GM23248 (cell line): ENCODE data around the gene AIF1. TPM values are rescaled to one million over a fixed set of nuclear protein-coding genes. Genes with fewer than 3 reads are reported as not detected.

ENCODE experiments used
- DNase-seq: peaks from one replicate; pipeline ENCODE4 v3.0.0-alpha.2; 2015
- H2AFZ ChIP-seq: fragments of 200-600 bp; sonication (generic); 2 replicates; pipeline ENCODE4 v1.6.1; 2016; ENCODE audit warnings: antibody characterized with exemption
- H3F3A ChIP-seq: fragments of 200-600 bp; sonication (generic); 2 replicates; pipeline ENCODE4 v1.6.1; 2016; ENCODE audit warnings: mild to moderate bottlenecking, antibody characterized with exemption, mixed run types; ENCODE audit not compliant: insufficient read depth
- H3K27ac ChIP-seq: fragments of 200-600 bp; sonication (generic); 2 replicates; pipeline ENCODE4 v1.5.1; 2016; ENCODE audit warnings: mild to moderate bottlenecking
- H3K27me3 ChIP-seq: fragments of 200-600 bp; sonication (generic); replicated peaks from 2 replicates; pipeline ENCODE4 v1.6.1; 2016; ENCODE audit warnings: mild to moderate bottlenecking; ENCODE audit not compliant: insufficient read depth
- H3K36me3 ChIP-seq: fragments of 200-600 bp; sonication (generic); 2 replicates; pipeline ENCODE4 v1.6.1; 2016; ENCODE audit warnings: low read depth, mild to moderate bottlenecking
- H3K4me1 ChIP-seq: fragments of 200-600 bp; sonication (generic); 2 replicates; pipeline ENCODE4 v1.6.1; 2016; ENCODE audit warnings: mild to moderate bottlenecking; ENCODE audit not compliant: insufficient read depth
- H3K4me2 ChIP-seq: fragments of 200-600 bp; sonication (generic); one replicate; pipeline ENCODE4 v1.6.1; 2016; ENCODE audit warnings: mild to moderate bottlenecking; ENCODE audit not compliant: unreplicated experiment
- H3K4me3 ChIP-seq: fragments of 200-600 bp; sonication (generic); 2 replicates; pipeline ENCODE4 v1.5.1; 2016; ENCODE audit warnings: mild to moderate bottlenecking
- H3K79me2 ChIP-seq: fragments of 200-600 bp; sonication (generic); 2 replicates; pipeline ENCODE4 v1.6.1; 2016; ENCODE audit warnings: mild to moderate bottlenecking; ENCODE audit not compliant: insufficient read depth
- H3K9ac ChIP-seq: fragments of 200-600 bp; sonication (generic); 2 replicates; pipeline ENCODE4 v1.6.1; 2016; ENCODE audit warnings: mild to moderate bottlenecking
- H3K9me2 ChIP-seq: fragments of 200-600 bp; sonication (generic); 2 replicates; pipeline ENCODE4 v1.6.1; 2016; ENCODE audit warnings: mixed run types, mild to moderate bottlenecking, moderate library complexity; ENCODE audit not compliant: insufficient read depth
- H3K9me3 ChIP-seq: fragments of 200-600 bp; sonication (generic); one replicate; pipeline ENCODE4 v1.6.1; 2017; ENCODE audit warnings: low read depth
- H4K20me1 ChIP-seq: fragments of 200-600 bp; sonication (generic); 2 replicates; pipeline ENCODE4 v1.6.0; 2016; ENCODE audit not compliant: insufficient read depth
- EZH2 ChIP-seq: fragments of 200-600 bp; sonication (generic); IDR thresholded peaks from 2 replicates; pipeline ENCODE4 v1.6.1; 2018; ENCODE audit warnings: antibody characterized with exemption, mild to moderate bottlenecking; ENCODE audit not compliant: insufficient read depth, poor library complexity, severe bottlenecking
- EZH2phosphoT487 ChIP-seq: fragments of 200-600 bp; sonication (generic); IDR thresholded peaks from 2 replicates; pipeline ENCODE4 v1.6.1; 2018; ENCODE audit warnings: antibody characterized with exemption, moderate library complexity, mild to moderate bottlenecking, low read depth; ENCODE audit not compliant: insufficient read depth
- whole genome bisulfite sequencing, 2 experiments: methylation state at CpG; one replicate each; pipeline ENCODE4 v1.1.6; 2015 to 2017; ENCODE audit warnings: low lambda C conversion rate in 2 of 2, low coverage in 1 of 2; ENCODE audit errors: missing lambda C conversion rate in 2 of 2; 5-methylcytosine and 5-hydroxymethylcytosine counted together
- in situ Hi-C: fragments of 300-500 bp; cut with MboI; formaldehyde crosslinking; loops from 2 replicates; pipeline ENCODE4 v1.15.0; 2020
- polyA plus RNA-seq: library from polyadenylated mRNA; unstranded; fragments of >200 nt; fragmentation: Nextera tagmentation; extraction: Ambion mirVana; gene quantifications from 2 replicates; pipeline ENCODE4 v1.2.1, GENCODE V29; 2016
- total RNA-seq: library from RNA; depleted of rRNA; stranded (reverse); fragments of >200 nt; shearing (Covaris generic); gene quantifications from 2 replicates; pipeline ENCODE4 v1.2.3, GENCODE V29; 2014

AIF1 gene
- total and polyA plus RNA-seq, 2 experiments from 2014 or later, result not detected

DNA sequence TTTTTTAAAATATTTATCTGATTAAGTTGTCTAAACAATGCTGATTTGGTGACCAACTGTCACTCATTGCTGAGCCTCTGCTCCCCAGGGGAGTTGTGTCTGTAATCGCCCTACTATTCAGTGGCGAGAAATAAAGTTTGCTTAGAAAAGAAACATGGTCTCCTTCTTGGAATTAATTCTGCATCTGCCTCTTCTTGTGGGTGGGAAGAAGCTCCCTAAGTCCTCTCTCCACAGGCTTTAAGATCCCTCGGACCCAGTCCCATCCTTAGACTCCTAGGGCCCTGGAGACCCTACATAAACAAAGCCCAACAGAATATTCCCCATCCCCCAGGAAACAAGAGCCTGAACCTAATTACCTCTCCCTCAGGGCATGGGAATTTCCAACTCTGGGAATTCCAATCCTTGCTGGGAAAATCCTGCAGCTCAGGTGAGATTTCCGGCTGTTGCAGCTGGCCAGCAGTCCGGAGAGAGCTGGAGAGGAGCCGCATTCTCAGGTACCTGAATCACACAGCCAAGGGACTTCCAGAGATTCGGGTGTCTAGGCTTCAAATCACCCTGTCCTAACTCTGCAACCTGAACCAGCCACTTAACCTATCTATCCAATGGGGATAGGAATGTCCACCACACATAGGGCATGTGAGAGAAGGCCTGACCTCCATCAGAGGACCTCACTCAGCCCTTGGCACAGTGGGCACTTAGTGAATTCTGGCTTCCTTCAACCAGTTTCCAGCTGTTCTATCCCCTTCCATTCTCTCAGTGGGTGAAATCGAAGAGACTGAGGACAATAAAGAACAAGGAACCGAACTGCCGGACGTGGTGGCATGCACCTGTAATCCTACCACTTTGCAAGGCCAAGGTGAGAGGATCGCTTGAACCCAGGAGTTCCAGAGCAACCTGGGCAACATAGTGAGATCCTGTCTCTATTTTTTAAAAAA, 36.6 kb upstream of the AIF1 start:
- Histone ChIP-seq H3K36me3 (no peaks in the 10 kb centered on the region), H3K4me2 (no peak overlapping the region), H3K79me2 (no peaks in the 10 kb centered on the region), H3K4me3 (no peak overlapping the region), H3K27me3 (no peaks in the 10 kb centered on the region), H3K4me1 (peaks cover 4% of the 10 kb centered on the region; the same call in 1 of the 2 replicates), H2AFZ (no peak overlapping the region), H3K9me2 (no peaks in the 10 kb centered on the region), H3K9me3 (no peaks in the 10 kb centered on the region), H3K9ac (no peak overlapping the region), H3K27ac (no peak overlapping the region), H3F3A (no peaks in the 10 kb centered on the region), H4K20me1 (no peaks in the 10 kb centered on the region)
- no peak for DNase-seq
- in situ Hi-C loops, result no loop called here
- WGBS, 2 experiments, result 85% methylated on average over 12 of the region's 12 CpGs
- TF ChIP-seq EZH2 (no peak), EZH2phosphoT487 (no peak)

DNA sequence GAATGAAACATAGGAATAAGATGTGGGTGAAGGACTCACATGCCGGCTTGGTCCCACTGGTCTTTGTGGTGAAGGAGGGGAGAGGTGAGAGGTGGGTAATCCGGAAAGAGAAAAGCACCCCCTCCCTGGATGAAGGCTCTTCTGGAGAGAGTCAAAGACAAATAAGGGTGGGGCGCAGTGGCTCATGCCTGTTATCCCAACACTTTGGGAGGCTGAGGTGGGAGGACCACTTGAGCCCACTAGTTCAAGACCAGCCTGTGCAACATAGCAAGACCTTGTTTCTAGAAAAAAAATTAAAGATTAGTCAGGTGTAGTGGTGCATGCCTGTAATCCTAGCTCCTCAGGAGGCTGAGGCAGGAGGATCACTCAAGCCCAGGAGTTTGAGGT, 35.9 kb upstream of the AIF1 start:
- Histone ChIP-seq H2AFZ (no peak overlapping the region), H3K9ac (no peak overlapping the region), H3K9me3 (no peaks in the 10 kb centered on the region), H3K27me3 (no peaks in the 10 kb centered on the region), H4K20me1 (no peaks in the 10 kb centered on the region), H3K4me1 (peaks cover 4% of the 10 kb centered on the region; the same call in 1 of the 2 replicates), H3K4me3 (no peak overlapping the region), H3F3A (no peaks in the 10 kb centered on the region), H3K79me2 (no peaks in the 10 kb centered on the region), H3K9me2 (no peaks in the 10 kb centered on the region), H3K27ac (no peak overlapping the region), H3K4me2 (no peak overlapping the region), H3K36me3 (no peaks in the 10 kb centered on the region)
- no peak for DNase-seq
- in situ Hi-C loops, result no loop called here
- no peak for TF ChIP-seq EZH2phosphoT487
- no peak for TF ChIP-seq EZH2
- 93 to 96% methylated on average over 3 of the region's 3 CpGs for WGBS, 2 experiments

DNA sequence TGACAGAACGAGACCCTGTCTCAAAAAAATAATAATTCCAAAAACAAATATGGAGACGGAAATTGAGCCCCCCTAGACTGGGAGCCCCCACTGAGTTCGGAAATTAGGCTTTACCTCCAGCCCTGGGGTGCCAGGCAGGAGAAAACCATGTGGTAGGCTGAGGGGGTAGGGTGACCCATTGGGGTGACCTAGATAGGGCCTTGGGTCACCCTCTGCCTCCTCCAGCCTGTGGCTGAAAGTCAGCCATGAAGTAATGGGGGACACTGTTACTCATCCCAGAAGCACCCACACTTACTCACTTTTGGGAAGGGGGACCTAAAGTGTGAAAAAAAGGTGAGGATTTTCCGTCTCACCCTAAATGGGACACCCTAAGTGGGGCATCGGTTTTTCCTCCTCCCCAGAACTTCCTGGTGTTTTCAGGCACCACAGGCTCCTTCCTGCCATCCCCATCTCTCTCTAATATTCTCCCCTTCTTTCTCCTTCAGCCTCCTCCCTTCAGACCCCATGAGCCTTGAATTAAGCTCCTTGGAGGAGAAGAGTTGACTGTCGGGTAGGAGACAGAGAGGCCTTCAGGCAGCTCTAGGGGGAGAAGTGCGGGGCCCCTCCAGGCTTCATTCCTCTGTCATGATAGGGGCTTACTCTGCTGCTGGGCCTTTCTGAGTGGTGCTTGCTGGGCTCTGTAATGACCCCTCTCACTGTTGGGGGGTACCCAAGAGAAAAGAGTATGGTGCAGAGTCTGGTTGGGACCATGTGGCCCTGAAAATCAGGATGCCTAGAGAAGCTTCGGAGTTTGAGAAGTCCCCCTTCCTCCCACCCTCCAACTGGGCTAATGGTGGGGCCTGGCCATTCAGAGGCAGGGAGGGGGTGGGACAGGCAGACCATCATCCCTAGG, 35.2 kb upstream of the AIF1 start:
- no peaks in the 10 kb centered on the region for H3K9me2 ChIP-seq
- no peak for TF ChIP-seq EZH2phosphoT487
- TF ChIP-seq EZH2, result no peak
- in situ Hi-C loops, result no loop called here
- peaks cover 4% of the 10 kb centered on the region; the same call in 1 of the 2 replicates for H3K4me1 ChIP-seq
- H3K9ac ChIP-seq, result no peak overlapping the region
- no peaks in the 10 kb centered on the region for H3K27me3 ChIP-seq
- no peaks in the 10 kb centered on the region for H3K36me3 ChIP-seq
- no peaks in the 10 kb centered on the region for H3K79me2 ChIP-seq
- H2AFZ ChIP-seq, result peak overlapping the region; percentile 98
- no peaks in the 10 kb centered on the region for H3F3A ChIP-seq
- no peak for DNase-seq
- no peak overlapping the region for H3K4me2 ChIP-seq
- no peaks in the 10 kb centered on the region for H3K9me3 ChIP-seq
- no peak overlapping the region for H3K4me3 ChIP-seq
- H4K20me1 ChIP-seq, result no peaks in the 10 kb centered on the region
- no peak overlapping the region for H3K27ac ChIP-seq
- WGBS, 2 experiments, result 80% methylated on average over 8 of the region's 8 CpGs

DNA sequence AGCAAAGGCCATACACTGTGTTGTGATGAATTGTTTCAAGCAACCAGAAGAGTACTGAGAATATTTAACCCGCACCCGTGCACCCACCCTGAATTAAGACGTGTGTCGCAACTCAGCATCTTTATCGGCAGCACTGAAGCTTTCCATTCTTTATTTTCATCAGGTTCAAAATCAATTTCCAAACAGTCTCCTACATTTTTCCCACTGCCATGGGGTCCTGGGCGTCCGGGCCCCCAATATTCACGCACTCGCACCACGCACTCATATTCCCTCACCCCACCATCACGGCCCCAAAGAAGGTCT, 34.6 kb upstream of the AIF1 start:
- H3K9me3 ChIP-seq, result no peaks in the 10 kb centered on the region
- WGBS, 2 experiments, result 40 to 49% methylated on average over 11 of the region's 11 CpGs
- H3K27ac ChIP-seq, result no peak overlapping the region
- H3K27me3 ChIP-seq, result no peaks in the 10 kb centered on the region
- peak overlapping the region; percentile 87 for H3K9ac ChIP-seq
- H4K20me1 ChIP-seq, result no peaks in the 10 kb centered on the region
- H3F3A ChIP-seq, result no peaks in the 10 kb centered on the region
- H3K4me2 ChIP-seq, result peak overlapping the region; percentile 96
- H3K4me3 ChIP-seq, result peak overlapping the region; percentile 97
- H3K36me3 ChIP-seq, result no peaks in the 10 kb centered on the region
- peak overlapping the region; percentile 98 for H2AFZ ChIP-seq
- no peak for DNase-seq
- in situ Hi-C loops, result no loop called here
- no peak for TF ChIP-seq EZH2phosphoT487
- TF ChIP-seq EZH2, result no peak
- H3K79me2 ChIP-seq, result no peaks in the 10 kb centered on the region
- peaks cover 4% of the 10 kb centered on the region; the same call in 1 of the 2 replicates for H3K4me1 ChIP-seq
- no peaks in the 10 kb centered on the region for H3K9me2 ChIP-seq
